Neural progenitor cell (in vitro differentiated cells): Measurements from ENCODE around the gene E2F3. TPM values are rescaled to one million over a fixed set of nuclear protein-coding genes. Genes with fewer than 3 reads are reported as not detected.

Experiments used
- DNase-seq: peaks from one replicate; pipeline ENCODE4 v3.0.0-alpha.2; 2016; ENCODE audit warnings: low spot score
- H2AFZ ChIP-seq: fragments of 200-600 bp; sonication (generic); replicated peaks from 2 replicates; pipeline ENCODE4 v1.6.1; 2016; ENCODE audit warnings: antibody characterized with exemption
- H3F3A ChIP-seq: fragments of 200-600 bp; sonication (generic); 2 replicates; pipeline ENCODE4 v1.6.1; 2016; ENCODE audit warnings: antibody characterized with exemption, low read depth
- H3K27ac ChIP-seq: fragments of 200-600 bp; sonication (generic); 2 replicates; pipeline ENCODE4 v1.5.1; 2016; ENCODE audit warnings: mild to moderate bottlenecking
- H3K27me3 ChIP-seq: fragments of 200-600 bp; sonication (generic); 2 replicates; pipeline ENCODE4 v1.6.1; 2016; ENCODE audit warnings: mild to moderate bottlenecking, moderate library complexity
- H3K36me3 ChIP-seq: fragments of 200-600 bp; sonication (generic); 2 replicates; pipeline ENCODE4 v1.5.1; 2016
- H3K4me1 ChIP-seq: fragments of 200-600 bp; sonication (generic); 2 replicates; pipeline ENCODE4 v1.6.1; 2016; ENCODE audit warnings: mixed run types
- H3K4me2 ChIP-seq: fragments of 200-600 bp; sonication (generic); 2 replicates; pipeline ENCODE4 v1.6.1; 2016
- H3K4me3 ChIP-seq: fragments of 200-600 bp; sonication (generic); 2 replicates; pipeline ENCODE4 v1.5.1; 2016
- H3K79me2 ChIP-seq: fragments of 200-600 bp; sonication (generic); 2 replicates; pipeline ENCODE4 v1.6.1; 2016; ENCODE audit warnings: low read depth
- H3K9ac ChIP-seq: fragments of 200-600 bp; sonication (generic); 2 replicates; pipeline ENCODE4 v1.6.1; 2016
- H3K9me3 ChIP-seq: fragments of 200-600 bp; sonication (generic); 2 replicates; pipeline ENCODE4 v1.5.1; 2016; ENCODE audit warnings: low read depth
- H4K20me1 ChIP-seq: fragments of 200-600 bp; sonication (generic); 2 replicates; pipeline ENCODE4 v1.6.1; 2016; ENCODE audit warnings: low read depth
- H3K27ac Mint-ChIP-seq: 3 replicates; pipeline ENCODE4 v1.8.0; 2021; ENCODE audit warnings: mixed read lengths
- H3K27me3 Mint-ChIP-seq: 2 replicates; pipeline ENCODE4 v1.8.0; 2022; ENCODE audit warnings: low read depth, mild to moderate bottlenecking, inconsistent platforms, moderate library complexity, mixed read lengths; ENCODE audit not compliant: insufficient read depth
- H3K36me3 Mint-ChIP-seq: 3 replicates; pipeline ENCODE4 v1.8.0; 2021; ENCODE audit warnings: mixed read lengths
- H3K4me1 Mint-ChIP-seq: 3 replicates; pipeline ENCODE4 v1.8.0; 2021; ENCODE audit warnings: mixed read lengths
- H3K4me3 Mint-ChIP-seq: 3 replicates; pipeline ENCODE4 v1.8.0; 2021; ENCODE audit warnings: mild to moderate bottlenecking, moderate library complexity, mixed read lengths
- H3K9me3 Mint-ChIP-seq: 3 replicates; pipeline ENCODE4 v1.8.0; 2020; ENCODE audit warnings: mixed read lengths
- EZH2 ChIP-seq: fragments of 200-600 bp; sonication (generic); IDR thresholded peaks from 2 replicates; pipeline ENCODE4 v1.6.1; 2017; ENCODE audit warnings: antibody characterized with exemption, mild to moderate bottlenecking, moderate library complexity
- EZH2phosphoT487 ChIP-seq: fragments of 200-600 bp; sonication (generic); IDR thresholded peaks from 2 replicates; pipeline ENCODE4 v1.6.1; 2017; ENCODE audit warnings: antibody characterized with exemption
- total RNA-seq: library from RNA; depleted of rRNA; stranded (reverse); fragments of >200 nt; gene quantifications from 2 replicates; pipeline ENCODE4 v1.2.3, GENCODE V29; 2015; ENCODE audit warnings: low replicate concordance
- TF ChIP-seq, protein P1 (sequence below): fragments of 200-600 bp; sonication (generic); IDR thresholded peaks from 2 replicates; pipeline ENCODE4 v1.5.1; 2017; ENCODE audit warnings: antibody characterized with exemption, mild to moderate bottlenecking

E2F3 gene
- total RNA-seq, 1 donor from 2014 or later = 35.7 TPM

DNA sequence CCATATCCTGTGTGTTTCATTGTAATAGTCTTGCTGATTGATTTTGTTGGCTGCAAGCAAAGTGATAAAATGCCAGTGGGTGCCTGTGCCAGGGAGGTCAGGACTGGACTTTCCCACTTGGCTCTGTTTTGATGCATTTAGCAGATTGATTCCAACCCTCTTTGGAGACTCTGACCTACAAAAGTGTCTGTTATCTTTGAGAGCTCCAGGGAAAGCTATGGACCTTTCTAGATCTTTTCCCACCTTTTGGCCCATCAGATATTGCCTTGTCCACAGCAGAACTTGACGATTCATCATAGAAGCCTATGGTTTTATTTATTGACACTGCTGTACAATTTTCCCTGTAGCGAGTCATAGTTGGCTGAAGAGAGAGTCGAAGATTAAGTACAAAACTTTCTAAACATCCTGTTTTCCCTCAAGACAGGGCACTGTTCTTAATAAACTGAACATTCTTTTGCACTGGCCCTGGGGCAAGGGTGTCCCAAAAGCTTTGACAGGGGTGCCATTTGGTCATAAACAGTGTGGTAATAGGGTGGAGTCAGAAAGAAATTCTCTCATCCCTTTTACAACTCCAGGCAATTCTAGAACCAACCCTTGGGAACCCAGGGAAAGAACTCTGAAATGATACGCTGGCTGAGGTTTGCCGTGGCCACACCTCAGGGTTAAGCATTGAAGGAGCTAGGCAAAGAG is 53.7 kb downstream of the E2F3 start:
- no peaks in the 10 kb centered on the region for H3F3A ChIP-seq
- peaks cover 5% of the 10 kb centered on the region for H3K27me3 Mint-ChIP-seq
- H3K4me1 ChIP-seq = no peaks in the 10 kb centered on the region
- no peak overlapping the region for H3K9ac ChIP-seq
- no peak overlapping the region for H3K4me3 Mint-ChIP-seq
- no peaks in the 10 kb centered on the region for H3K27me3 ChIP-seq
- H3K4me1 Mint-ChIP-seq = no peaks in the 10 kb centered on the region
- peaks cover 16% of the 10 kb centered on the region for H4K20me1 ChIP-seq
- H3K36me3 Mint-ChIP-seq = peaks cover 61% of the 10 kb centered on the region
- H3K9me3 Mint-ChIP-seq = peaks cover 16% of the 10 kb centered on the region
- H3K27ac Mint-ChIP-seq = no peak overlapping the region
- no peaks in the 10 kb centered on the region for H3K9me3 ChIP-seq
- H3K4me3 ChIP-seq = no peak overlapping the region
- H3K4me2 ChIP-seq = no peak overlapping the region
- TF ChIP-seq EZH2phosphoT487 (no peak), EZH2 (no peak)
- TF ChIP-seq, protein P1, sequence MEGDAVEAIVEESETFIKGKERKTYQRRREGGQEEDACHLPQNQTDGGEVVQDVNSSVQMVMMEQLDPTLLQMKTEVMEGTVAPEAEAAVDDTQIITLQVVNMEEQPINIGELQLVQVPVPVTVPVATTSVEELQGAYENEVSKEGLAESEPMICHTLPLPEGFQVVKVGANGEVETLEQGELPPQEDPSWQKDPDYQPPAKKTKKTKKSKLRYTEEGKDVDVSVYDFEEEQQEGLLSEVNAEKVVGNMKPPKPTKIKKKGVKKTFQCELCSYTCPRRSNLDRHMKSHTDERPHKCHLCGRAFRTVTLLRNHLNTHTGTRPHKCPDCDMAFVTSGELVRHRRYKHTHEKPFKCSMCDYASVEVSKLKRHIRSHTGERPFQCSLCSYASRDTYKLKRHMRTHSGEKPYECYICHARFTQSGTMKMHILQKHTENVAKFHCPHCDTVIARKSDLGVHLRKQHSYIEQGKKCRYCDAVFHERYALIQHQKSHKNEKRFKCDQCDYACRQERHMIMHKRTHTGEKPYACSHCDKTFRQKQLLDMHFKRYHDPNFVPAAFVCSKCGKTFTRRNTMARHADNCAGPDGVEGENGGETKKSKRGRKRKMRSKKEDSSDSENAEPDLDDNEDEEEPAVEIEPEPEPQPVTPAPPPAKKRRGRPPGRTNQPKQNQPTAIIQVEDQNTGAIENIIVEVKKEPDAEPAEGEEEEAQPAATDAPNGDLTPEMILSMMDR = no peak
- DNase-seq = no peak
- no peak overlapping the region for H2AFZ ChIP-seq
- H3K36me3 ChIP-seq = no peaks in the 10 kb centered on the region
- H3K27ac ChIP-seq = no peak overlapping the region
- H3K79me2 ChIP-seq = peaks cover 98% of the 10 kb centered on the region

DNA sequence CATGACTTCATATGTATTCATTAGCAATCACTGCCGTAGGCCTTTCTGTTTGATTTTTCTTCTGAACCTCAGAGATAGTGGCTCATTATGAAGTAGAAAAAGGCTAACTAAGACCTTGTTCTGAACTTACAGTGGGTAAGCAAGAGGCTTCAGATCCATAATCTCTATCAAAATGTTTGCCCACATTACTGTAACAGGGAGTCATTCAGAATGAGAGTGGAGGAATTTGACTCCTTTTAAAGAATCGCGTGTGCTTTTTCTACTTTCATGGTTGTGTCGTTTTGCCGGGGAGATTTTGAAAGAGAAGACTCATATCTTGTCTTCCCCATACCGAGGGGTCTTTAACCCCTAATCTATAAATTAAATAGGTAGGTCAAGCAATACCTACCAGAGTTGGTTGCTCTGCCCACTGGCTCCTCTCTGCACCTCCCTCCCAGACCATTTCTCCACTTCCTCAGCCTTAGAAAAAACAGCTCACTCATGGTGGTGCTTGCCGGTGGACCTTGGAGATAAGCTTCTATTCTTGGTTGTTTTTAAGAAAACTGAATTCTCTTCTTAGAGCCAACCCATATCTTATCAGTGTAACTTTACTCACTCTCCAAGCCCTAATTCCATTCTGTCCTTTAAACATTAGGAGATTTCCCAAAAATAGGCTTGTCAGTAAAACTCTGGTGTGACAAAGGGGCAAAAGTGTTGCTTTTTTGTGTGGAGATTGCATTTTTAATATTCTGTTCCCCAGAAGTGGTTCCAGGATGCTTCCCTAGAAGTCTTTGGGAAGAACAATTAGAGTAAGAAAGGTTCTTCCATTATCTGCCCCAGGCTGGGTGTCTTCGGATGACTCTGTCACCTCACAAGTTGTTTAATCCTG is 56.6 kb downstream of the E2F3 start:
- no peak overlapping the region for H3K27ac ChIP-seq
- Mint-ChIP-seq H3K4me3 (no peak overlapping the region), H3K9me3 (peaks cover under 1% of the 10 kb centered on the region), H3K27ac (no peak overlapping the region), H3K4me1 (no peaks in the 10 kb centered on the region), H3K27me3 (no peaks in the 10 kb centered on the region), H3K36me3 (peaks cover 50% of the 10 kb centered on the region)
- H2AFZ ChIP-seq = no peak overlapping the region
- H3K36me3 ChIP-seq = no peaks in the 10 kb centered on the region
- no peak overlapping the region for H3K4me2 ChIP-seq
- no peaks in the 10 kb centered on the region for H3K4me1 ChIP-seq
- H3K9me3 ChIP-seq = no peaks in the 10 kb centered on the region
- H3K9ac ChIP-seq = no peak overlapping the region
- no peaks in the 10 kb centered on the region for H3F3A ChIP-seq
- no peak overlapping the region for H3K4me3 ChIP-seq
- no peak for TF ChIP-seq EZH2
- TF ChIP-seq, protein P1 = no peak
- TF ChIP-seq EZH2phosphoT487 = no peak
- H3K27me3 ChIP-seq = no peaks in the 10 kb centered on the region
- no peak for DNase-seq
- peaks cover 16% of the 10 kb centered on the region for H4K20me1 ChIP-seq
- H3K79me2 ChIP-seq = peaks cover 98% of the 10 kb centered on the region

DNA sequence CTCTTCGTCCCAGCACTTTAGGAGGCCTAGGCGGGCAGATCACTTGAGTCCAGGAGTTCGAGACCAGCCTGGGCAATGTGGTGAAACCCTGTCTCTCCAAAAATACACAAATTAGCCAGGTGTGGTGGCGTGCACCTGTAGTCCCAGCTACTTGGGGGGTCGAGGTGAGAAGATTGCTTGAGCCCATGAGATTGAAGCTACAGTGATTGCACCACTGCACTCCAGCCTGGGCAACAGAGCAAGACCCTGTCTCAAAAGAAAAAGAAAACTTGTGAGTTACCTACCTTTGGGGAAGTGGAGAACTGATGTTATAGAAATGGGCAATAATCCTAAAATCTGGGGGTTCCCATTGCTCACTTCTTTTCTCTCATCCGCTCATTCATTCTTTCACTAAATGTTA is 58.0 kb downstream of the E2F3 start:
- Histone ChIP-seq H3F3A (peaks cover 3% of the 10 kb centered on the region), H3K79me2 (peaks cover 98% of the 10 kb centered on the region), H3K4me3 (no peak overlapping the region), H3K36me3 (no peaks in the 10 kb centered on the region), H3K27me3 (no peaks in the 10 kb centered on the region), H3K9ac (no peak overlapping the region), H3K4me2 (no peak overlapping the region), H4K20me1 (peaks cover 10% of the 10 kb centered on the region), H3K4me1 (no peaks in the 10 kb centered on the region), H3K9me3 (no peaks in the 10 kb centered on the region), H3K27ac (no peak overlapping the region), H2AFZ (no peak overlapping the region)
- peaks cover 3% of the 10 kb centered on the region for H3K9me3 Mint-ChIP-seq
- no peak overlapping the region for H3K4me3 Mint-ChIP-seq
- no peak overlapping the region for H3K27ac Mint-ChIP-seq
- peaks cover 52% of the 10 kb centered on the region for H3K36me3 Mint-ChIP-seq
- H3K4me1 Mint-ChIP-seq = no peaks in the 10 kb centered on the region
- DNase-seq = no peak
- TF ChIP-seq EZH2 (no peak), EZH2phosphoT487 (no peak)
- TF ChIP-seq, protein P1 = no peak
- H3K27me3 Mint-ChIP-seq = no peaks in the 10 kb centered on the region
